ENCODE data around the gene ARHGAP40. TPM values are rescaled to one million over a fixed set of nuclear protein-coding genes. Genes with fewer than 3 reads are reported as not detected.
"Not testable (repeated sequence)": the region's sequence is repeated elsewhere in the genome, so short reads cannot be mapped to it uniquely, and the experiment has no call there.

Gene ARHGAP40
- total RNA-seq, 2 experiments from 2014 or later: not detected

- H3K27me3 Mint-ChIP-seq; H3K4me3 Mint-ChIP-seq; ATAC-seq; H3K27ac Mint-ChIP-seq; H3K9me3 Mint-ChIP-seq (ENCODE audit: low read depth); DNase-seq; CTCF ChIA-PET; H3K4me1 Mint-ChIP-seq; H3K36me3 Mint-ChIP-seq: not testable (repeated sequence)
Observed at GRCh38 chr20:38592411-38592790, 9.2 kb upstream of the ARHGAP40 start.

DNA sequence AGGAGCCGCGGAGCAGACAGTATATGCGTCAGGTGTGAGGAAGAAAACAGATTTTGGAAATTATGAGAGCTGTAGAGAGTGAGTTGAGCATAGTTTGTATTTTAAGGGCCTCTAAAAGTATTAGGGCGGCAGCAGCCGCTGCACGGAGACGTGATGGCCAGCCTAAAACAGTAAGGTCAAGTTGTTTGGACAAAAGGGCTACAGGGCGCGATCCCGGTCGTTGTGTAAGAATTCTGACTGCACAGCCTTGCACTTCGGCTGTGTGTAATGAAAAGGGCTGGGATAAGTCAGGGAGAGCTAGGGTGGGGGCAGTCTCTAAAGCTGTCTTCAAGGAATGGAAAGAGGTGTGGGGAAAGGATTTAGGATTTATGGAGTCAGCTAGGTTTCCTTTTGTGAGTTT lies 7.3 kb upstream of the ARHGAP40 start:
- H3K4me1 Mint-ChIP-seq; H3K4me3 Mint-ChIP-seq; H3K36me3 Mint-ChIP-seq; ATAC-seq; H3K9me3 Mint-ChIP-seq (ENCODE audit: low read depth); DNase-seq; H3K27ac Mint-ChIP-seq; CTCF ChIA-PET: not testable (repeated sequence)
- H3K27me3 Mint-ChIP-seq: peaks cover 14% of the 10 kb centered on the region

DNA sequence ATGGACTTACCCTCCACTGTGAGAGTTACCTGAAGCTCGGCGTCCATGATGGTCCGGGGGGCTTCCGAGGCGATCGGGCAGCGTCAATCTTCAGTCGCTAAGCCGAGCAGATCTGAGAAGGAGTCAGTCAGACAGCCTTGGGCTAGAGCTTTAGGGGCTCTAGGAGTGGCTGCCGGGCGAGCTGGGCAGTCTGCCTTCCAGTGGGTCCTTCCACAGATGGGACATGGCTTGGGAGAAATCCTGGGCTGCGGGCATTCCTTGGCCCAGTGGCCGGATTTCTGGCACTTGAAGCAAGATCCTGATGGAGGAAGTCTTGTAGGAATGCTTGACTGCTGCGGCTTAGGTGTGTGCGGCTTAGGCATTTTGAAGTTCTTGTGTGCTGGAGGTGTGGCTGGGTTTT lies 5.7 kb upstream of the ARHGAP40 start:
- ATAC-seq; DNase-seq; H3K4me1 Mint-ChIP-seq; H3K4me3 Mint-ChIP-seq; H3K27ac Mint-ChIP-seq; H3K36me3 Mint-ChIP-seq; CTCF ChIA-PET; H3K9me3 Mint-ChIP-seq (ENCODE audit: low read depth): not testable (repeated sequence)
- peaks cover 22% of the 10 kb centered on the region for H3K27me3 Mint-ChIP-seq

- no peak for ATAC-seq
- H3K4me1 Mint-ChIP-seq: peaks cover 8% of the 10 kb centered on the region
- CTCF ChIA-PET: no interaction called here
- H3K9me3 Mint-ChIP-seq (ENCODE audit: low read depth): no peaks in the 10 kb centered on the region
- H3K4me3 Mint-ChIP-seq: no peak overlapping the region
- peaks cover 54% of the 10 kb centered on the region for H3K27me3 Mint-ChIP-seq
- no peak for DNase-seq
- no peaks in the 10 kb centered on the region for H3K36me3 Mint-ChIP-seq
- H3K27ac Mint-ChIP-seq: no peak overlapping the region
Observed at GRCh38 chr20:38599410-38599882, 2.2 kb upstream of the ARHGAP40 start.

DNA sequence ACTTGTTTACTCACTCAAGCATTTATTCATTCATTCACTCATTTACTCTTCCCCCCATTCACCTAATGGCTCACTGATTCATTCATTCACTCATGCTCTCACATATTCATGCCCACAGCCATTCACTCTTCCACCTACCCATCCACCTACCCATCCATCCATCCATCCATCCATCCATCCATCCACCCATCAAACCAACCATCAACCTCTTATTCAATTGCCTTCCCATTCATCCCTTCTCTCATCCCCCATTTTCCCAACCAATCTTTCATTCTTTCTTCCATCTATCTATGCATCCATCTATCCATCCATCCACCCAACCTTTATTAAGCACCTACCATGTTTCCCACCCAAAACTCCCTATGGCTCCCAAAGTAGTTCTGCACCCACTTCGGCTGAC lies 1.6 kb upstream of the ARHGAP40 start:
- Mint-ChIP-seq H3K9me3 (ENCODE audit: low read depth) (no peaks in the 10 kb centered on the region), H3K27me3 (peaks cover 57% of the 10 kb centered on the region)

GRCh38 chr20:38602185-38602581 lies 574 bp downstream of the ARHGAP40 start:
- DNase-seq (no peak), ATAC-seq (no peak)
- CTCF ChIA-PET: no interaction called here
- Mint-ChIP-seq H3K9me3 (ENCODE audit: low read depth) (no peaks in the 10 kb centered on the region), H3K36me3 (no peaks in the 10 kb centered on the region), H3K27me3 (peaks cover 73% of the 10 kb centered on the region), H3K27ac (no peak overlapping the region), H3K4me1 (peaks cover 8% of the 10 kb centered on the region), H3K4me3 (no peak overlapping the region)

More for the DNA sequence above, 1.6 kb upstream of the ARHGAP40 start:
- CTCF ChIA-PET: no interaction called here
- no peak overlapping the region for H3K4me3 Mint-ChIP-seq
- H3K36me3 Mint-ChIP-seq: no peaks in the 10 kb centered on the region
- H3K27ac Mint-ChIP-seq: no peak overlapping the region
- H3K4me1 Mint-ChIP-seq: peaks cover 8% of the 10 kb centered on the region
- no peak for ATAC-seq
- no peak for DNase-seq

DNA sequence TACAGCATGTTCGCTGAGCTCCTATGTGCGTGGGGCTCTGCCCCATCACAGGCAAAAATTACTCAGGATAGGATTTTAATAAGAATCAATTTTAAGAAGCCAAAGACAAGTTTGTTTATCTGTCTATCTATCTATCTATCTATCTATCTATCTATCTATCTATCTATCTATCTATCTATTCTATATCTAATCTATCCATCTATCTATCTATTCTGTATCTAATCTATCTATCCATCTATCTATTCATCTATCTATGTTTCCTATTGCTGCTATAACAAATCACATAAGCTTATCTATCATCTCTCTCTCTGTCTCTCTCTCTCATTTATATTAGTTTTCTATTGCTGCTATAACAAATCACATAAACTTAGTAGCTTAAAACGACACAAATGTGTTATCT lies 1.7 kb downstream of the ARHGAP40 start:
- no peak for DNase-seq
- CTCF ChIA-PET: interaction anchor here (1.2 kb wide), 1 partner anchor 89 kb away, joined by 3 read pairs; no protein-coding TSS in a partner anchor
- Mint-ChIP-seq H3K36me3 (no peaks in the 10 kb centered on the region), H3K9me3 (ENCODE audit: low read depth) (no peaks in the 10 kb centered on the region), H3K27ac (no peak overlapping the region), H3K27me3 (peaks cover 74% of the 10 kb centered on the region), H3K4me1 (peaks cover 8% of the 10 kb centered on the region), H3K4me3 (no peak overlapping the region)
- ATAC-seq: no peak

- CTCF ChIA-PET: no interaction called here
- peaks cover 8% of the 10 kb centered on the region for H3K4me1 Mint-ChIP-seq
- peaks cover 73% of the 10 kb centered on the region for H3K27me3 Mint-ChIP-seq
- no peak for DNase-seq
- H3K4me3 Mint-ChIP-seq: no peak overlapping the region
- H3K9me3 Mint-ChIP-seq (ENCODE audit: low read depth): no peaks in the 10 kb centered on the region
- H3K36me3 Mint-ChIP-seq: no peaks in the 10 kb centered on the region
- no peak for ATAC-seq
- H3K27ac Mint-ChIP-seq: no peak overlapping the region
Observed at GRCh38 chr20:38604873-38605303, 3.3 kb downstream of the ARHGAP40 start.

DNA sequence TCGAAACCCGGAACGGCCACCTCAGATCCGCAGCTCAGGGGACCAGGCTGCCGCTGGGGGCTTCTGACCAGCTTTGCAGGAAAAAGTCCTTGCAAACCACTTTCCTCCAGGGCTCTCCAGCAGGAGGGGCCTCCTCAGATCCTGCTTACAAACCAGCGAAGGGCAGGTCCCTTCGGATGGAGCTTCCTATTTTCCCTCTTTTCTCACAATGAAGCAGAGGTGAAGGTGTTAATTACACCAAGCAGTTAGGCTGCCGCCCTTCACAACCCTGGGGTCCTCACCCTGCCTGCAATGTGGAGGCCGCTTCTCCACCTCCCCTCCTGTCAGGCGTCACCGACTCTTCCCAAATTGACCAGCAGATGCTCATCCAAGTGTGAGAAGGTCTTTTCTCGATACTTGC lies 5.7 kb downstream of the ARHGAP40 start:
- peaks cover 56% of the 10 kb centered on the region for H3K27me3 Mint-ChIP-seq
- ATAC-seq: no peak
- no peaks in the 10 kb centered on the region for H3K36me3 Mint-ChIP-seq
- no peaks in the 10 kb centered on the region for H3K9me3 Mint-ChIP-seq (ENCODE audit: low read depth)
- H3K4me1 Mint-ChIP-seq: no peaks in the 10 kb centered on the region
- no peak for DNase-seq
- CTCF ChIA-PET: no interaction called here
- no peak overlapping the region for H3K27ac Mint-ChIP-seq
- H3K4me3 Mint-ChIP-seq: no peak overlapping the region

DNA sequence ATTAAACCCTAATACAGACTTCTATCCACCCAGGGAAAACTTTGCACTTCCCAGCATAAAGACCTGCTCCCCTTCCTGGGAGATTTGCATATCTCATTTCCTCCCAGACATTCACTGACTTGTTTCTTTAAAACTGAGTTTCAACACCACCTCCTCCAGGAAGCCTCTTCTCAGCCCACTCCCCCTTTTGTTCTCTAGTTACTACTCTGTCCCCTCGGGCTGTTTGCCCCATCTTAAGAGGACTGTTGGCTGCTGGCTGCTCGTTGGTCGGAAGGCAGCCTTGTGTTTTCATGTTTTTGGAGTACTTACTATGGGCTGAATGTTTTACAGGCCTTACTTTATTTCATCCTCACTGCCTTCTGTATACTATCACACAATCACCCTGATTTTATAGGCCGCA lies 6.6 kb downstream of the ARHGAP40 start:
- Mint-ChIP-seq H3K27me3 (peaks cover 56% of the 10 kb centered on the region), H3K4me3 (no peak overlapping the region), H3K9me3 (ENCODE audit: low read depth) (no peaks in the 10 kb centered on the region), H3K27ac (no peak overlapping the region), H3K4me1 (no peaks in the 10 kb centered on the region), H3K36me3 (no peaks in the 10 kb centered on the region)
- DNase-seq (no peak), ATAC-seq (no peak)
- CTCF ChIA-PET: no interaction called here

DNA sequence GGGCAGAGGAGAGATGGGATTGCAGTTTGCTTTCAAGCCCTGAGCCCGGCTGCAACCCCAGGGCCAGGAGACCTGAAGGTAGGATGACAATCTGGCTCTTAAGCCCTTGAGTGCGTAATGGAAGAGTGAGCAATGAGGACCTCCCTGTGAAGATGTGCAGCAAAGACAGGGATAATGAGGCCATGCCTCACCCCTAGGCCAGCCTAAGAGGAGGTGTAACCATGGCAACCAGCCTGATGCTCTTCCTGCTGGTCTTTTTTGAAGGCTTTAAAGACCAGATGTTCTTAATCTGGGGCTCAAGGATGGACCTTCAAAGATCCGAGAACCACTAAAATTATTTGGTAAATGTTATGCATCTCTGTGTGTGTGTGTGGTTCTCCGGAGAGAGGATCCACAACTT lies 8.2 kb downstream of the ARHGAP40 start:
- ATAC-seq (no peak), DNase-seq (no peak)
- Mint-ChIP-seq H3K4me1 (no peaks in the 10 kb centered on the region), H3K9me3 (ENCODE audit: low read depth) (no peaks in the 10 kb centered on the region), H3K27ac (no peak overlapping the region), H3K27me3 (peaks cover 51% of the 10 kb centered on the region), H3K4me3 (no peak overlapping the region), H3K36me3 (no peaks in the 10 kb centered on the region)
- CTCF ChIA-PET: no interaction called here

- CTCF ChIA-PET: interaction anchor here (0.7 kb wide), 1 partner anchor 209 kb away, joined by 3 read pairs; no protein-coding TSS in a partner anchor
- H3K27ac Mint-ChIP-seq: no peak overlapping the region
- no peak overlapping the region for H3K4me3 Mint-ChIP-seq
- ATAC-seq (no peak), DNase-seq (no peak)
- H3K4me1 Mint-ChIP-seq: no peaks in the 10 kb centered on the region
- no peaks in the 10 kb centered on the region for H3K36me3 Mint-ChIP-seq
- H3K27me3 Mint-ChIP-seq: peaks cover 44% of the 10 kb centered on the region
- no peaks in the 10 kb centered on the region for H3K9me3 Mint-ChIP-seq (ENCODE audit: low read depth)
Observed at GRCh38 chr20:38610521-38610920, 8.9 kb downstream of the ARHGAP40 start.

DNA sequence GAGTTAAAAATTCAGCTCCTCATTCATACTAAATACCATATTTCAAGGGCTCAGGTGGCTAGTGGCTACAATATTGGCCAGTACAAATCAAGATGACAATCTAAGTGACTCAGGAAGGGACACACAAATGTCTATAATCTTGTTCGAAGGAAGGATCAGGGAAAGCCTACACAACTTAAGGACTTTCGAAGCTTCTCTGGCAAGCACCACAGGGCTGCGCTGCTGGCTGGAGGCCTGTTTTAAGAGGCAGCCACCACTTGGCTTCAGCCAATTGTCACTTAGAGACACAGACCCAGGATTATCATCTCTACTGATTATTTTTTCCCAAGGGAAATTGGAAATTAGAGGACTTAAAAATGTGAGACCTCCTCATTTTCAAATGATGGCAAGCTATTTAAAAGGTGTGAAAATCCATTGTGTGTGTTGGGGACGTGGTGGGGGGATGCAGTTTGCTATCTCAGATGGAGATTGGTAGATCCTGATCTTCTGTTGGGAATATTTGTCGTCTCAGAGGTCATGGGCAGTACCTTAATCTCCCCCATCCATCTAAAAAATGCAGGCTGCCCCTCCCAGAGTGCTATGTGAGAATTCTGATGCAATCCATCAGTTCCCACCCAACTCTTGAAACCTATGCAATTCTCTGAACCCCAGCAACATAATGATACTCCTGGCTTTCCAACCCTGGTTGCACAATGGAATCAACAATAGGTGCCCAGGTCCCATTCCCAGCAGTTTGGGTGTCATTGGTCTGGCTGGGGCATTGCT lies 11.3 kb downstream of the ARHGAP40 start:
- ATAC-seq (no peak), DNase-seq (no peak)
- CTCF ChIA-PET: interaction anchor here (1.8 kb wide), 1 partner anchor 21 kb away, joined by 4 read pairs; no protein-coding TSS in a partner anchor
- Mint-ChIP-seq H3K27me3 (peaks cover 22% of the 10 kb centered on the region), H3K9me3 (ENCODE audit: low read depth) (no peaks in the 10 kb centered on the region), H3K36me3 (no peaks in the 10 kb centered on the region), H3K4me3 (no peak overlapping the region), H3K27ac (no peak overlapping the region), H3K4me1 (no peaks in the 10 kb centered on the region)

- H3K36me3 Mint-ChIP-seq: no peaks in the 10 kb centered on the region
- CTCF ChIA-PET: no interaction called here
- H3K27me3 Mint-ChIP-seq: peaks cover 30% of the 10 kb centered on the region
- no peaks in the 10 kb centered on the region for H3K9me3 Mint-ChIP-seq (ENCODE audit: low read depth)
- no peak overlapping the region for H3K4me3 Mint-ChIP-seq
- DNase-seq (no peak), ATAC-seq (no peak)
- no peaks in the 10 kb centered on the region for H3K4me1 Mint-ChIP-seq
- H3K27ac Mint-ChIP-seq: no peak overlapping the region
Observed at GRCh38 chr20:38615283-38615682, 13.7 kb downstream of the ARHGAP40 start.
